GM21723 (cell line): ENCODE results near the gene KCTD16.

ENCODE experiments used
- ATAC-seq: cut with Tn5 transposase; IDR thresholded peaks from one replicate; pipeline ENCODE4 v1.9.1; 2021; ENCODE audit warnings: mild to moderate bottlenecking, moderate library complexity; ENCODE audit not compliant: unreplicated experiment

Gene KCTD16

DNA sequence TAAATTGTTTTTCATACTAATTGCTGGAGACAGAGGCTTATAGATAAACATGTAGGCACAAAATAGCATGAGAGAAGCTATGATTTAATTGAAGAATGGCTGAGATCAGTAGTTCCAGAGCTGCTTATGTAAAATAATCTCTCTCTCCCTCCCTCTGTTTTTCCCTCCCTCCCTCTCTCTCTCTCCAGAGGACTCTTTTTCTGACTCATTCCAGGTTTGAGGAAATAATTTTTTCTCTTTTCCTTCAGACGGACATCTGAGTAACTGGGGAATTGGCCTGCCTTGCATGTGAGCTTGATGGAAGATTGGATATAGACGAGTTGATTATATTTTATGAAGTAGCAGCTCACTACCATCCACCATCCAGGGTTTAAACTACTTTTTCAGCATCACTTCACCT is 35.5 kb downstream of the KCTD16 start:
- no peak for ATAC-seq

DNA sequence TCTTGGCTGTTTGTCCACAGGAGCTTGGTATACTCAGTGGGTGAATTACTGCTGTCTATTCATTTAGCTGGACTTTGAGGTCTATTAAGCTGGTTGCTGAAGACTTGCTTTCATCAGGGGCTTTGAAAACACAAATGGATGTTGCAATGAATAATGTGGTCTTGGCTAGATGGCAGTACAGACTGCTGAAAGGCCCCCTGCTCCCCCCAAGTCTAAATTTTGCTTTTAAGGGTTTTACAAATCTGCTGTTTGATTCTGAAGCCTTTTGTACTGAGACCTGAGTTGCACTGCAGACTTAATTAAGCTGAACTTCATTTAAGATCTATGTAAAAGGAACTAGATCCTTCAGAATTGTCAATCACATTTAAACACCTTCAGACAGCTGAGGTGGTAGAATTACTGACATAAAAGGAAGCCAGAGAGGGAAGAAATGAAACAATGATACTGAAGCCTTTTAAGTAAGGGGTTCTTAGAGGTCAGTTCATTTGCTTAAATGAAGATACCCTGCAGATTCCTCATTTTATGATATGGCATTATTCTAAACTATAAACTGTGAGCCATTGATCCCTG is 37.3 kb downstream of the KCTD16 start:
- no peak for ATAC-seq

DNA sequence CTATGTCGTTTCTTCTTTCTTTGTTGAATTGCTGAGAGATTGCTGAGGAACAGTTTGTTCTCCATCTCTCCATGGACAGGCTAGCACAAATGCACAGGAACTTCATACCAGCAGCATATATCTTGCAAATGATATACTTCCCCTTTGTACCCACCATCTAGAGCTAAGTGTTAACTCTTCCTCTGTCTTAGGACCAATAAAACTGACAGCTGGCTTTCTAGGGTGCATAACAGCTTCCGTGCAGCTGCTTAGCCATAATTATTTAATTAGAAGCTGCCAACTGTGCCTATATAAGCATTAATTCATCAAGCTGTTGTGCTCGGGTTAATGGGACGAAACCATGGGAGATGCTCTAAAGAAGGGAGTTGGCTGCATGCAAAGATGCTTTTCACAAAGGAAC is 38.7 kb downstream of the KCTD16 start:
- no peak for ATAC-seq

DNA sequence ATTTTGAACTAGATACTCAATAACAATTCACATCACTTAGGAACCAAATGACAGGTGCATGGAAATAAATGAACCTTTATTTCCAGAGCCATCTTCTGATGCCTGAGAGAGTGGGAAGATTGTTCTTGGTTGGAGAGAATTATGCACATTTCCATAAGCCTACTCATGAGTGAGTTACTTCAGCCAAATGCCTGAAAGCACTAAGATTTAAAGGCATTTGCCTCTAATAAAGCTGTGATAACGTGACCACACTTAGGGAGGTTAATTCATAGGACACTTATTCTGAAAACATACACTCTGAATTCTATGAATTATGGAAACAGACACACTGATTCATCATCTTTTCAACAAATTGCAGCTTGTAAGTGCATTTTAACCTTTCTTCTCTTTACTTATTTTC is 40.0 kb downstream of the KCTD16 start:
- ATAC-seq, result no peak

DNA sequence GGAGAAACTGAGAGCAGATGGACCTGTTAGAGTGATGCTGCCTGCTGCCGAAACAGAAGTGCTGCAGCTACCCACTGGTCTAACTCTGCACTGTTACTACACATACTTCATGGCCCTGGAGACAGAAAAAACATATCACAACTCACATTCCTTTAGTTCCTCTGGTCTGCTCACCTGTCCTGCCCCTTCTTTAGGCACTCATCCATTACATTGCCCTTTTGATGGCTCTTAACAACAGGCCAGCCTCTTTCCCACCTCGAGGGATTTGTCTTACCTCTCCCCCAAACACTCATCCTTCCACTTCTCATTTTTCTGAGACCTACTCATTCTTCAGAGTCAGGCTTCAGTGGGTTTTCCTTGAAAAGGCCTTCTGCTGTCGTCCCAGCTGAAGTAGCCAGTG is 49.2 kb downstream of the KCTD16 start:
- ATAC-seq, result no peak

DNA sequence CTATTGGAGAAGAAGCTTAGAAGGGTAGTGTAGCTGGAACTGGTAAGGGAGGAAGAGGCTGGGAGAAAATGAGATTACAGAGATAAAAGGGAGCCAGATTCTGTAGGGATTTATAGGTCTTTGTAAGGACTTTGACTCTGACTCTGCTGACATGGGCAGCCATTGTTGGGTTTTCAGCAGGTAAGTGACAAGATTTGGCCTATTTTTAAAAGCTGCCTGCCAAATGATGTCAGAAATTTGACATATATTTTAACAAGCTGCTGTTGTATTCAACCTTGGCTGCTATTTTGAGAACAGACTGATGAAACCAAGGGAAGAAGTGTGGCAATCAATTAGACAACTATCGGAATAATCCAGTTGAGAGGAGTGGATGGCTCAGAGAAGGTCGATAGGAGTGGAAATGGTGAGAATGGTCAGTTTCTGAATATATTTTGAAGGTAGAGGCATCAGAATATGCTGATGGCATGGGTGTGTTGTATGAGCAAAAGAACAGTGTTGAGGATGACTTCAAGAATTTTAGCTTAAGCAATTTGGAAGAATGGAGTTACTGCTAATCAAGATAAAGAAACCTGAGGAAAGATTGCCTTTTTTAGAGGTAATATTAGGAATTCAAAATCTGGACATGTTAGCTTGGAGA is 56.8 kb downstream of the KCTD16 start:
- ATAC-seq, result no peak

DNA sequence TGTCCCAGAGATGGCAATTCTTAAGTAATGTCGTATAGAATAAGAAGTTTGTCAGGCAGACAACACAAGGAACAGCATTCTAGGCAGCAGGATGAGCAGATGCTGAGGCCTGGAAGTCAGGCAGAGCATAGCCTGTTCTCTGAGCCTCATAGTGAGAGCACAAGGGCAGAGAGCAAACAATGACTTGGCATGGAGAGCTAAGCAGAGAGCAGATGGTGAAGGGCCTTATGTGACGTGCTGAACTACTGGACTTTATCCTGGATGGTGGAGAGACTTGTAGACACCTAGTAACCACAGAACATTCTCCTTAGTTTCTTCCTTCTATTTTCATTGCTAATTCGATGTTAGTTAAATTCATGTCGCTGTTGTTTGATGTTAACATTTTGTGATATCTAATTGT is 60.1 kb downstream of the KCTD16 start:
- no peak for ATAC-seq

DNA sequence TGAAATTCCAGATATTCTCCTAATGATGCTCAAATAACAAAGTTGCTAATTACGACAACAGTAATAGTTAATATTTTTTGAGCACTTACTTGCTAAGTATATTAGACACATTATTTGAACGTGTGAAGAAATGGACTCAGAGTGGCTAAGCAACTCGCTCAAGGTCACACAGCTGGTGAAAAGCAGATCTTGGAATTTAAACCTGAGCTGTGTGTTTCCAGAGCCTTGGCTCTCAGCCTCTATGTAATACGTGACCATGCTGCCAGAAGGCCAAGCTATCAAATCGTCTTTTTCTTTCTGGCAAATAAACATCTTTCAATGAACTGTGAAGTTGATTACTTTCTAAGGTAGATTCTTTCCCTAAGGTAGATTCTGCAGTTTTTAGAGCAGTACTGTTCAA is 61.6 kb downstream of the KCTD16 start:
- ATAC-seq, result no peak

DNA sequence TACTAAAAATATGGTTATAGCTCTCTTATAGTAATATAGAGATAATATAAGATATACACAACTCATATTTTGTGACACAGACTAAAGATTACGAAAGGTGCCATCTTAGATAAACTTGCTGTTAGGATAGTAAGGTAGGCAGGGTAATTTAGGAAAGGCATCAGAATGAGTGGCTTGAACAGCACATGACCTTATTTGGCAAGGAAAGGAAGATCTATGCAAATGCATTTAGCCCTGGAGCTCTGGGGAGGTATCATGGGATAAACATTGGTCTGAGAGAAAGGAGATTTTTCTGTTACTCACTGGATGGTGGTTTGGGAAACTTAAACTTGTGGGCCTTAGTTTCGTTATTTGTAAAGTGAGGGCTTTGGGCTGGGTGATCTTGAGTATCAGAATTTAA is 65.8 kb downstream of the KCTD16 start:
- no peak for ATAC-seq

DNA sequence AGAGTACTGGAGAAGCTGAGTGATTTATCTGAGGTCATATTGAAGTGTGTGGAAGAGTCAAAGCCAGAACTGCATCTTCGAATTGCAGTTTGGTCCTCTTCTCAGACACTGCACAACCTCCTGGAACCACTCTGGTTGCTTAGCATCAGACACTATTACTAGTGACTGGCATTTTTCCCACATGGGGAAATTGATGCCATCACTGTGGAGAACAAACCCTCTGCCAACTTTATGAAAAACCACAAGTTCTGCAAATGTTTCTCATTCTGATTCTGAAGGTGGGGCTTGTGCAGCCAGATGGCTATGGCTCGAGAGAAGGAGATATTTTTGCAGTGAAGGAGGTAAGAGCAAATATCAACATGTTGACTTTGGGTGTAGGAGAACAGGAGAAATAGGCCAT is 67.2 kb downstream of the KCTD16 start:
- ATAC-seq, result no peak

DNA sequence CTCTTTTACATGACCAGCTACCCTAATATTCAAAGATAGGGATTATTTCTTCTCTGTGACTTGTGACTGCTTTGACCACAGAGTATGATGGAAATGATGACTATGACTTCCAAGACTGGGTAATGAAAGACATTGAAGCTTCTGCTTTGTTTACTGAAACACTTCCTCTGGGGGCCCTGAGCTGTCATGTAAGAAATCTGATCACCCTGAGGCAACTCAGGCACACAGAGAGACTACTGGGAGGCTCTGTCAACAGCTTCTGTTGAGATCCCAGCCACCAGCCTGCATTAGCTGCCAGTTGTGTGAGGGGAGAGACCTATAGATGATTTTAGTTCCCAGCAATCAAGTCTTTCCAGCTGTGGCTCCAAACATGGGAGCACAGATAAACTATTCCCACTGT is 76.5 kb downstream of the KCTD16 start:
- ATAC-seq, result no peak

DNA sequence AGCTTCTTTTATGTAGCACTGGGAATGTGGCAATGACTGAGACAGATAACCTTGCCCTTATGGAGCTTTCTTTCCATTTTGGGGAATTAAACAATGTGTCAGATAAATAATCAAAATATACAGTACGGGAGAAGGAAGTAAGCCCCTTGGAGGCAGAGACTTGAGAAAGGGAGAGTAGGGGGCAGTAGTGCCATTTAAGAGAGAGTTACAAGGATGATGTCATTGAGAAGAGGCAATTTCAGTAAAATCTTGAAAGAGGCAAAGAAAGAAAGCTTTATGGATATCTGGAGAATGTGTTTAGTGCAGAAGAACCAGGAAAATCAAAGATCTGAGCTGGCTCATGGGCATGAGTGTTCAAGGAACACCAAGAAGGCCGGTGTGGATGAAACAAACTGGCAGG is 77.3 kb downstream of the KCTD16 start:
- ATAC-seq, result no peak

DNA sequence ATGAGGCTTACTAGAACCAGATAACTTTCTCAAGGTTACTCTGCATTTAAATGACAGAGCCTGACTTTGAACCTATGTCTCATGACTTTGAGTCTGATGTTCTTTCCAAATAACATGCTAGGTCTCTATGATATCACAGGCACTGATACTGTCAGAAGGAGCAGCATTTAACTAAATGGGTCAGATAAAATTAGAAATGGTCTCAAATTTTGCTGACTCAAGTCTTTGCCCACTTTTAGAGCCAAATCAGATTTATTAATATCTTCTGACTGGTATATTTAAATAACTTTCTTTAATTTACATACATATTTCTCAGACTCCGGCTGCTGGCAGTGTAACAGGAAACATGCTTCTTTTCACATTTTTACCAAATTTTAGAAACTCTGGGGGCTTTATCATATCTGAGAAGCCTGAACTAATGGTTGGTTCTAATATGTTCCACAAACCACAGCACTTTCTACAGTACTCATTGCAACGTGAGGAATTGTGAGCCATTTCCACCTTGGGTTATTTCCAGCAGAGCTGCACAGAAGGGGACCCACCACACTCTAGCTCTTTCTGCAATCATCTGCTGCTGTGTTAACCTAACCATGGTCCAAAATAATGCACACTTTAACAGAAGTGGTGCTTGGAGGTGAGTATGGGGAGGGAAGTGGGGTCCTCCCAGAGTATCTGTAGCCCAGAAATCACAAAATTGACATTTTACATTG is 79.2 kb downstream of the KCTD16 start:
- ATAC-seq, result no peak

DNA sequence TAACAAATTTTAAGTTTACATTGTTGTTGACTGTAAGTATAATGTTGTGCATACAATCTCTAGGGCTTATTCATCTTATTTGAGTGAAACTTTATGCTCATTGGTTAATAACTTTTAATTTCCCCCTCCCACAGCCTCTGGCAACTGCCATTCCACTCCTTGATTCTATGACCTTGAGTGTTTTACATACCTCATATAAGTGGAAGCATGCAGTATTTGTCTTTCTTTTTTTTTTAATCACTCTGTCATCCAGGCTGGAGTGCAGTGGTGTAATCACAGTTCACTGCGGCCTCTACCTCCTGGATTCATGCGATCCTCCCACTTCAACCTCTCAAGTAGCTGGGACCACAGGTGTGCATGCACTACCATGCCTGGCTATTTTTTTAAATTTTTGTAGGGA is 83.9 kb downstream of the KCTD16 start:
- ATAC-seq, result no peak

DNA sequence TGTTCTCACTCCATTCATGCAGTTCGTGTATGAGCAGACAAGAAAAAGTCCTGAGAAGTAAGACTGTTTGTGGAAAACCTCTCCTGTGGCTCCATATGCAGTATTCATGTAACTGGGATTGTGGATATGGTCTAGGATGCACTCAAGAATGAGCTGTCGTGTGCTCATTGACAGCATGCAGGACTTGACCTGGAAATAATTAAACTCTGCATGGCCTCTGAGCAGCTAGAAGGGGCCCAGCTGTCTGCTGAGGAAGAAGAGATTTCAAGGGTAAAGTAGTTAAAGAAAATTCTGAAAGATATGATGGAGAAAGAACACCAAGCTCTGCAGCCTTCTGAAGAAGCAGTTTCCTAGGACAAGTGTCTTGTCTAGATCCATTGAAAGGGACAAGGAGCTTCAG is 89.4 kb downstream of the KCTD16 start:
- ATAC-seq, result no peak

DNA sequence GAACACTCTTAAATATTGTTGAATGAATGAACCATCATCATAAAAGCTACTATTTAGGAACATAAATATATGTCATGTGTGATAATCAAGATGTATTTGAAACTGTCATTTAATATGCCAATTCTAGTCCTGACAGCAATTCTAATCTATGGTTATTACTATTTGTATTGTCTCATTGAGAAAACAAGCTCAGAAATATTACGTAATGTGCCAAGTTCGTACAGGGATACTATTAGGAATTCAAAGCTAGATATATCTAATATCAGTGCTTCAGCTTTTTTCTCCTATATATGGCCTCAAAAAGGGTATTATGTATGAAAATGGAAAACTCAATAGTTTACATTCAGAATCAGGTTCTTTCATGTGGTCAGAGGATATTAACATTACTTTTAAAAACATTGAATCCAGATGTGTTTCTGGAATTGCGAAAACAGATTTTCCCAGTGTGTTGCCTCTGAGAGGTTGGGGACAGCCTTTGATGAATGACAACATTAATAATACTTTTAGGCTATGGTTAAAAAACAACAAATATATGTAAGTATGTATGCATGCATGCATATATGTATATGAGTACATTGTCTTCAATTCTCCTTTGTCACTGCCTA is 95.1 kb downstream of the KCTD16 start:
- ATAC-seq, result no peak

DNA sequence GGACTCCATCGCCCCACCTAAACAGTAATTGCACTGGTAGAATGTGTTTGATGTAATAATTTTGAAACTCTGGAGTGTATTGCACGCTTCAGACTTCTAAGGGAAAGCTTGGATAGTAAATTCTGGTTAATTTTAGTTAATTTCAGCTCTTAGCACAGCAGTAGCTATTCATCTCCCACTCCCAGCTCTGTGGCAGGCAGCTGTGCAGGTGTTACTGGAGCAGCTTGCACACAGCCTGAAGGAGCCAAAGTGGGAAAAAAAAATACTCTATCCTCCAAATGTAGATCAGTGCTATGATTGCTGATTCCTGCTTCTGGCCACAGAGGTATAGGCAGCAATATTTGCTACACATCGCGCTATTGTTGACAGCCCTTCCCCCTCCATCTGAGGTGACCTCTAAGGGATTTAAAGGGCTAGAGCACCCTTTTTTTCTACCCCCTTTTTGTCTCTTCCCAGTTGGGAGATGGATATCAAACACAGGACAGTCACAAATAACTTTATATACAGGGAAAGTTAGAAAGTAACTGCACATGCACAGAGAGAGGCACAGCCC is 97.4 kb downstream of the KCTD16 start:
- no peak for ATAC-seq

DNA sequence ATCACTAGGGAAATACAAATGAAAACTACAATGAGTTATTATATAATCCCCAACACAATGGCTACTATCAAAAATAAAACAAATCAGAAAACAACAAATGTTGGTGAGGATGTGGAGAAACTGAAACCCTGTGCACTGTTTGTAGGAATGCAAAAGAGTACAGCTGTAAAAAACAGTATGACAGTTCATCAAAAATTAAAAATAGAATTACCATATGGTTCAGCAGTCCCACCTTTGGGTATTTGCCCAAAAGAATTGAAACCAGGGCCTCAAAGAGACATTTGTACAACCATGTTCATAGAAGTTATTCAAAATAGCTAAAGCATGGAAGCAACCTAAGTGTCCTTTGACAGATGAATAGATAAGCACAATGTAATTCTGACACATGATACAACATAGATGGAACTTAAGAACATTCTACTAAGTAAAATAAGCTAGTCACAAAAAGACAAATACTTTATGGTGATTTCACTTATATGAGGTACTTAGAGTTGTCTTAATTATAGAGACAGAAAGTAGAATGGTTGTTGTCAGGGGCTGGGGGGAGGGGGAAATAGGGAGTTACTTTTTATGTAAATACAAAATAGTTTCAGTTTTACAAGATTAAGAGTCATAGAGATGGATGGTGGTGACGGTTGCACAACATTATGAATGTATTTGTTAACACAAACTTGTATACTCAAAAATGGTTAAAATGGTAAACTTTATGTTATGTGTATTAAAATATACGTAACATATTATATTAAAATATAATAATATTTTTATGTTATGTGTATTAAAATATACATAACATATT is 102.8 kb downstream of the KCTD16 start:
- peak; percentile 56 for ATAC-seq

DNA sequence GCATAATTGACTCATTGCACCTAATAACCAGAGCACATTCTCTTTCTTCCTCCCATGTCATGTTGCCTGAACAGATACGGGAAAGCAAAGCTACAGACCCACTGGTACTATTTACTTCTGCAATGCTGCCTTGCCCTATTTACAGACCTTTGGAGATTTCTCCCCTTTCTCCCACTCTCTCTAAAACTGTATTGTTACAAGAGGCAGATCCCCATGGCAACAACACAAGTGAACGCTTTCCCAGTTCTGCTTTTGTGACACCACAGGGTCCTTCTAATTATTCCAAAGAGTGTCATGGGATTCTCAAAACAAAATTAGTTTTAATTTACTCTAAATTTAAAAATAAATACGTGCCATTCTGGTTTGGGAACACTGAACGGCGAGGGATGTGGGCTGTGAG is 104.7 kb downstream of the KCTD16 start:
- ATAC-seq, result no peak

DNA sequence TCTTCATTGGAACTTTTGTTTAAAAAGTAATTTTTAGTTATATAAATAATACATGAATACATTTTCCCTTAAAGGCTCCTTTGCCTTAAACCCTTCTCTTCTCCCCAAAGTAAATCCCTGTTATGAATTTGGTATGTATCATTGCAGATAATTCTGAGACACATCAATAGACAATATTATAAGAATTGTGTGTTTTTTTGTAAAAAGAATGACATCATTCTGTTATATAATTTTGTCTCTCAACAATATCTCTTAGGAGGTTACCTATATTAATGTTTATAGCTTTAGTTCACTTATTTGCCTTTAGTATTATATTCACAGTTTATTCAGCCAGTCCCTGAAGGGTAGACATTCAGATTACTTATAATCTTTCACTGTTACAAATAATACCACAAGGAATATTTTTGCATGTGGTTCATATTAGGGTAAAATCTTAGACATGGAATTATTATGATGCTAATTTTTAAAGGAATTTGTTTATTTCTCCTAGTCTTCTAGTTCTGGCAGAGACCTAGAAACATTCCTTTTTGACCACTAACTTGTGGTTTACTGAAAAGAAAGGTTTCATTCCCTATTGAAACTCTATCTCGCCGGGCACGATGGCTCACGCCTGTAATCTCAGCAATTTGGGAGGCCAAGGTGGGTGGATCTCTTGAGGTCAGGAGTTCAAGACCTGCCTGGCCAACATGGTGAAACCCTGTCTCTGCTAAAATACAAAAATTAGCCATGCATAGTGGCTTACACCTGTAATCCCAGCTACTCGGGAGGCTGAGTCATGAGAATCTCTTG is 105.6 kb downstream of the KCTD16 start:
- no peak for ATAC-seq
